GM12872 (cell line): ENCODE data around the gene SLAIN2.

Experiments used
- CTCF ChIP-seq: IDR thresholded peaks from 3 replicates; pipeline ENCODE4 v1.5.1; 2011; ENCODE audit warnings: low read depth, mild to moderate bottlenecking, low read length, moderate library complexity; ENCODE audit not compliant: insufficient read depth

Gene SLAIN2

GRCh38 chr4:48370260-48371134 lies 29.2 kb downstream of the SLAIN2 start:
- no peak for TF ChIP-seq CTCF

GRCh38 chr4:48372272-48372671 lies 30.9 kb downstream of the SLAIN2 start:
- TF ChIP-seq CTCF: no peak

- no peak for TF ChIP-seq CTCF
Measured at GRCh38 chr4:48375651-48376304, 34.4 kb downstream of the SLAIN2 start.

GRCh38 chr4:48379587-48380180 lies 38.4 kb downstream of the SLAIN2 start:
- no peak for TF ChIP-seq CTCF

DNA sequence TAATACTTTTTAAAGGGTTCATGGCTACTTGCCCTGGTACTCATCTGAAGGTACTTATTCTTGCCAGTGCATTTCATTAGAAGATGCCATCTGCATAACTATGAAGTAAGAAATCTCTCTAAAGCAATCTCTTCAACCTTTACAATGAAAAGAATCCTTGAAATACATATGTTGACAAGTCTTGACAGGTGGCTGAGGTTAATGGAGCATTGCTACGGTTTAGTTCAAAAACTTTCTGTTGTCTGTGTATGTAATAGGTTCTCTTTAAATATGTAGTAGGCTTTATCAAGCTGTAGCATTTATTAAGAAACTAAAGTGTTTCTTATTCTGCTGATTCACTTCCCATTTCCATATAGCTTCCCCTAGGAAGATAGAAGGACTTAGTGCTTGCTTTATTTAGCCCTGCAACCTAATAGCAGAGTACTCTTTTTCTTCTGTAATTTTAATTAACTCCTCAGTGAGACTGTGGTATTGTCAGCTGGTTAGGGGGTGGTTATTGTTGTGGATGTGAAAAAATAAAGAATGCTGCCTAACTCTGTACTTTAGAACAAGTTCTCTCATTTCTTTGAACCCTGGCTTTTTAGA lies 39.3 kb downstream of the SLAIN2 start:
- no peak for TF ChIP-seq CTCF

DNA sequence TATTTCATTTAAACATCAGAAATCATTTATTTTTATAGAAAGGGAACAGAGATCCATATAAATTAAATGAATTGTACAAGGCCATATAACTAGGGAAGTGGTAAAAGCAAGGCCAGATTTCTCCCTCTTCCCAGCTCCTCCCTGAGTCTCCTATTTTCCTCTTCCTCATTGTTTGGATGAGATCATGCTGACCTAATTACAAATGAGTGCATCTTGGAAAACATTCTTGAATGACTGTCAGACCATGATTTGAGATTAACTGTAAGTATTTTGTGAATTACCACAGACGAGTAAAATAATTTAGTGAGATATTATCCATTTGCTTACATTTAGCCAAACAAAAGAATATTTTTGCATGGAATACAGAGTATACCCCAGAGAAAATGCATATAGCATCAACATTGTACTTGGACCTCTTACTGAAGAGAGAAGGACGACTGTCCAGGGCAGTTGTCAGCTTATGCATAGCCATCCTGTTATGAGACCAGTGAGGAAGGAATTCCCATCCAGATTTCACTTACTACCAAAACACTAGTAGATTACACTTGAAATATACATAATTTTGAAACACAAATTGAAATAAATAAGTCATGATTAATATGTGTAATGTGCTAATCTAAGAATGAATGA lies 47.3 kb downstream of the SLAIN2 start:
- no peak for TF ChIP-seq CTCF

- no peak for TF ChIP-seq CTCF
Measured at GRCh38 chr4:48396043-48396442, 54.7 kb downstream of the SLAIN2 start.
